ENCODE data around the gene HNF1A. TPM values are rescaled to one million over a fixed set of nuclear protein-coding genes. Genes with fewer than 3 reads are reported as not detected.

The HNF1A gene
- total RNA-seq, 2 donors from 2014 or later: 0.24 to 0.42 TPM

DNA sequence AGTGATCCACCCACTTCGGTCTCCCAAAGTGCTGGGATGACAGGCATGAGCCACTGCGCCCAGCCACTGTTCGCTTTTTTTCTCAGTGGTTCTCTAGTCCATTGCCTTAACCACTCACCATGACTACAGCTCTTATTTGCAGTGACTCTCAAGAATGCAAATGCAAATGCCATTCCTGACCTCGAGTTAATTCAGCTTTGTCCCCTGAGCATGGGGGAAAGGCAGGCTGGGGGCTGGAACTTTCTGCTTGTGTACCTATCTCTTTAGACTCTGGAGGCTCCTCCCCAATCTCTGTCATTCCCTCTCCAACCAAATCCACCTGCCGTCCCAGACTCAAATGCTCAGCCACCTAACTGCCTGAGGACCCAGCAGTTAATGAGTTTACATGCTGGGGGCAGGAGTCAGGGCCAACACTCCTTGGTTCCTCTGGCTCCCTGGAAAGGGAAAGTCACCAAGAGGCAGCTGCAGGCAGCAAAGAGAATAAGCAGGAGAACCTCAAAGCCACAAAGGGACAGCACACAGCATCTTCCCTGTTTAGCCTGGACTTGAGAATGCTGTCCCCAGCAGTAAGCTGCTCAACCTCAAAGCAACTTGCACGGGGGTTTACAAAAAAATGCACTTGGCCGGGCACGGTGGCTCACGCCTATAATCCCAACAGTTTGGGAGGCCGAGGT, 5.3 kb upstream of the HNF1A start:
- DNase-seq: peak; percentile 91
- peaks cover 17% of the 10 kb centered on the region for H3K36me3 Mint-ChIP-seq (ENCODE audit: low read depth)
- peaks cover 19% of the 10 kb centered on the region for H3K4me1 Mint-ChIP-seq
- 61 to 65% methylated on average over 8 to 10 of the region's 10 CpGs for WGBS, 2 experiments (ENCODE audit: insufficient coverage in 1 of 2, insufficient read length in 1 of 2)
- H3K27ac Mint-ChIP-seq: peak overlapping the region; percentile 84
- no peaks in the 10 kb centered on the region for H3K9me3 ChIP-seq (ENCODE audit: control insufficient read depth, low read length)
- H3K9me3 Mint-ChIP-seq: no peaks in the 10 kb centered on the region
- TF ChIP-seq, protein P1, sequence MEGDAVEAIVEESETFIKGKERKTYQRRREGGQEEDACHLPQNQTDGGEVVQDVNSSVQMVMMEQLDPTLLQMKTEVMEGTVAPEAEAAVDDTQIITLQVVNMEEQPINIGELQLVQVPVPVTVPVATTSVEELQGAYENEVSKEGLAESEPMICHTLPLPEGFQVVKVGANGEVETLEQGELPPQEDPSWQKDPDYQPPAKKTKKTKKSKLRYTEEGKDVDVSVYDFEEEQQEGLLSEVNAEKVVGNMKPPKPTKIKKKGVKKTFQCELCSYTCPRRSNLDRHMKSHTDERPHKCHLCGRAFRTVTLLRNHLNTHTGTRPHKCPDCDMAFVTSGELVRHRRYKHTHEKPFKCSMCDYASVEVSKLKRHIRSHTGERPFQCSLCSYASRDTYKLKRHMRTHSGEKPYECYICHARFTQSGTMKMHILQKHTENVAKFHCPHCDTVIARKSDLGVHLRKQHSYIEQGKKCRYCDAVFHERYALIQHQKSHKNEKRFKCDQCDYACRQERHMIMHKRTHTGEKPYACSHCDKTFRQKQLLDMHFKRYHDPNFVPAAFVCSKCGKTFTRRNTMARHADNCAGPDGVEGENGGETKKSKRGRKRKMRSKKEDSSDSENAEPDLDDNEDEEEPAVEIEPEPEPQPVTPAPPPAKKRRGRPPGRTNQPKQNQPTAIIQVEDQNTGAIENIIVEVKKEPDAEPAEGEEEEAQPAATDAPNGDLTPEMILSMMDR (conservative IDR thresholded peaks at IDR 0.05): no peak
- H3K36me3 ChIP-seq (ENCODE audit: control insufficient read depth, insufficient read depth, low read length): no peaks in the 10 kb centered on the region
- H3K4me1 ChIP-seq (ENCODE audit: control insufficient read depth, insufficient read depth, low read length): peaks cover 4% of the 10 kb centered on the region
- no peak overlapping the region for H3K4me3 Mint-ChIP-seq
- H3K4me3 ChIP-seq (ENCODE audit: low read length): no peak overlapping the region
- no peaks in the 10 kb centered on the region for H3K27me3 Mint-ChIP-seq (ENCODE audit: insufficient read depth)
- H3K9ac ChIP-seq (ENCODE audit: extremely low read depth, low read length, poor library complexity, severe bottlenecking): no peak overlapping the region
- H3K27ac ChIP-seq (ENCODE audit: low read depth, low read length): peak overlapping the region; percentile 91
- H3K27me3 ChIP-seq (ENCODE audit: control insufficient read depth, insufficient read depth, low read length, poor library complexity, severe bottlenecking): no peaks in the 10 kb centered on the region

GRCh38 chr12:120977531-120978295, 630 bp upstream of the HNF1A start:
- Histone ChIP-seq H3K27ac (ENCODE audit: low read depth, low read length) (no peak overlapping the region), H3K4me3 (ENCODE audit: low read length) (no peak overlapping the region), H3K4me1 (ENCODE audit: control insufficient read depth, insufficient read depth, low read length) (peaks cover 4% of the 10 kb centered on the region), H3K27me3 (ENCODE audit: control insufficient read depth, insufficient read depth, low read length, poor library complexity, severe bottlenecking) (no peaks in the 10 kb centered on the region), H3K9ac (ENCODE audit: extremely low read depth, low read length, poor library complexity, severe bottlenecking) (no peak overlapping the region), H3K9me3 (ENCODE audit: control insufficient read depth, low read length) (no peaks in the 10 kb centered on the region), H3K36me3 (ENCODE audit: control insufficient read depth, insufficient read depth, low read length) (no peaks in the 10 kb centered on the region)
- DNase-seq: no peak
- Mint-ChIP-seq H3K9me3 (no peaks in the 10 kb centered on the region), H3K36me3 (ENCODE audit: low read depth) (peaks cover 4% of the 10 kb centered on the region), H3K4me1 (peaks cover 22% of the 10 kb centered on the region), H3K27ac (no peak overlapping the region), H3K27me3 (ENCODE audit: insufficient read depth) (no peaks in the 10 kb centered on the region), H3K4me3 (peak overlapping the region; percentile 15)
- WGBS, 2 experiments (ENCODE audit: insufficient coverage in 1 of 2, insufficient read length in 1 of 2): 89 to 94% methylated on average over 13 to 14 of the region's 14 CpGs
- TF ChIP-seq, protein P1 (conservative IDR thresholded peaks at IDR 0.05): no peak

- WGBS, 2 experiments (ENCODE audit: insufficient coverage in 1 of 2, insufficient read length in 1 of 2): 93 to 95% methylated on average over 7 to 10 of the region's 10 CpGs
- Histone ChIP-seq H3K36me3 (ENCODE audit: control insufficient read depth, insufficient read depth, low read length) (no peaks in the 10 kb centered on the region), H3K27ac (ENCODE audit: low read depth, low read length) (no peak overlapping the region), H3K4me1 (ENCODE audit: control insufficient read depth, insufficient read depth, low read length) (no peaks in the 10 kb centered on the region), H3K9me3 (ENCODE audit: control insufficient read depth, low read length) (no peaks in the 10 kb centered on the region), H3K9ac (ENCODE audit: extremely low read depth, low read length, poor library complexity, severe bottlenecking) (no peak overlapping the region), H3K4me3 (ENCODE audit: low read length) (no peak overlapping the region), H3K27me3 (ENCODE audit: control insufficient read depth, insufficient read depth, low read length, poor library complexity, severe bottlenecking) (no peaks in the 10 kb centered on the region)
- H3K36me3 Mint-ChIP-seq (ENCODE audit: low read depth): peaks cover 4% of the 10 kb centered on the region
- H3K4me1 Mint-ChIP-seq: peaks cover 27% of the 10 kb centered on the region
- DNase-seq: no peak
- H3K9me3 Mint-ChIP-seq: no peaks in the 10 kb centered on the region
- TF ChIP-seq, protein P1 (conservative IDR thresholded peaks at IDR 0.05): no peak
- H3K27ac Mint-ChIP-seq: no peak overlapping the region
- no peaks in the 10 kb centered on the region for H3K27me3 Mint-ChIP-seq (ENCODE audit: insufficient read depth)
- peak overlapping the region; percentile 47 for H3K4me3 Mint-ChIP-seq
Observed at GRCh38 chr12:120979220-120979861, 998 bp downstream of the HNF1A start.

Measured in endodermal cell (in vitro differentiated cells).